ENCODE measurements around the gene EEF1A2.

GRCh38 chr20:63522981-63523611 lies 24.2 kb upstream of the EEF1A2 start:
- no peak for TF ChIP-seq CTCF (IDR thresholded peaks at IDR 0.05)
- no peak for TF ChIP-seq POLR2A (IDR thresholded peaks at IDR 0.05)

Measured in right lobe of liver (tissue), 4 donors.